ENCODE results near the gene NAP1L1.

The NAP1L1 gene, protein sequence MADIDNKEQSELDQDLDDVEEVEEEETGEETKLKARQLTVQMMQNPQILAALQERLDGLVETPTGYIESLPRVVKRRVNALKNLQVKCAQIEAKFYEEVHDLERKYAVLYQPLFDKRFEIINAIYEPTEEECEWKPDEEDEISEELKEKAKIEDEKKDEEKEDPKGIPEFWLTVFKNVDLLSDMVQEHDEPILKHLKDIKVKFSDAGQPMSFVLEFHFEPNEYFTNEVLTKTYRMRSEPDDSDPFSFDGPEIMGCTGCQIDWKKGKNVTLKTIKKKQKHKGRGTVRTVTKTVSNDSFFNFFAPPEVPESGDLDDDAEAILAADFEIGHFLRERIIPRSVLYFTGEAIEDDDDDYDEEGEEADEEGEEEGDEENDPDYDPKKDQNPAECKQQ

DNA sequence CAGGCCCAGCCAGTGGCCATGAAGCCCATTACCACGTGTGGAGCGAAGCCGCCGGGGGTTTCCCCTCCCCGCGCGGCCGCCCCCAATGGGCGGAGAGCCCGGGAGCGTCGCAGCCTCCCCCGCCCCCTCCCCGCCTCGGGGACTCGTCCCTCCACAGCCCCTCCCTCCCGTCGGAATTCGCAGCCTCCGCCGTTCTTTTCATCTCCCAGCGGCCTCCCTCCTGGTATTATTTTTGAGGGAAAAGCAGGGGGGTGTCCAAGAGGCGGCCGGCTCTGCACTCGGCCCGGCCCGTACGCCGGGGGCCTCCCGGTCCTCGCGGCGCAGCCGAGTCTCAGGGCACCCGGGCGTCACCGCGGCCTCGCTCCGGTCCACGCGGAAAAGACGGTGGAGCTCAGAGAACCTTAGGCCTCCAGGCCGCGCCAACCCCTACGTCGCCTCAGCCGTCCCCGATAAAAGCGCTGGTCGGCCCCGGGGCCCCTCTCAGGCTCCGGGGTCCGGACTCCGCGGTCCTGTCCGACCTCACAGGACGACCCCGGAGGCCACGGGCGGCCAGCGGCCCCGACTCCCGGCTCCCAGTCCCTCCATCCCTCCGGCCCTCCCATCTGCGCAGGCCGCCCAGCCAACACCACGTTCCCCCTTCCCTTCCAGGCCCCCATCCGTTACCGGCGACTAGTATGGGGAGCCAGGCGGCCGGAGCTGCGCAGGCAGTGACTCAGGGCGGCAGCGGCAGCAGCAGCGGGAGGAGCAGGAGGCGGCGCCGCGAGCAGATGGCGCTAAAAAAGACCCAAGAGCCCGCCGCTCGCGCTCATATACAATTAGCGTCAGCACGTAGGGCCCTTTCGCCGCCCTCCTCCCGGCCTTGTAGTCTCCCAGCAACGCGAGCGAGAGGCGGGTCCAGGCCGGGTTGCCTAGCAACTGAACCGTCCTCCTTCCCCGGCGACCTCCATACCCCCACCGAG, at the start of gene NAP1L1:
Gene NAP1L1 (minus strand): TSS at position 782 of the 959 bp plus-strand sequence. CDS start 10,466 bp downstream, outside the sequence.
- peak; percentile 83 for DNase-seq (ENCODE audit: low read depth, low spot score)

DNA sequence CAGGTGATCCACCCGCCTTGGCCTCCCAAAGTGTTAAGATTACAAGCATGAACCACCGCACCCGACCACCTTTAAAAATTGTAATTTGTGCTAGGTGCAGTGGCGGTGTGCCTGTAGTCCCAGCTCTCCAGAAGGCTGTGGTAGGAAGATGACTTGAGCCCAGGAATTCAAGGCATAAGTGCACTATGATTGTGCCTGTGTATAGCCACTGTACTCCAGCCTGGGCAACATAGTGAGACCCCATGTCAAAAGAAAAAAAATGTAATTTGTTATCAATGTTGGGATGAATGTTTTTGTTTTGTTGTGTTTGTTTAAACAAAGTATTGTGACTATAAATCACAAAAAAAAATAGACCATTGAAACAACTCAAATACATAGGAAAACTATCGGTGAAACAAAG, 43.1 kb upstream of the NAP1L1 start:
- DNase-seq (ENCODE audit: low read depth, low spot score), result no peak

DNA sequence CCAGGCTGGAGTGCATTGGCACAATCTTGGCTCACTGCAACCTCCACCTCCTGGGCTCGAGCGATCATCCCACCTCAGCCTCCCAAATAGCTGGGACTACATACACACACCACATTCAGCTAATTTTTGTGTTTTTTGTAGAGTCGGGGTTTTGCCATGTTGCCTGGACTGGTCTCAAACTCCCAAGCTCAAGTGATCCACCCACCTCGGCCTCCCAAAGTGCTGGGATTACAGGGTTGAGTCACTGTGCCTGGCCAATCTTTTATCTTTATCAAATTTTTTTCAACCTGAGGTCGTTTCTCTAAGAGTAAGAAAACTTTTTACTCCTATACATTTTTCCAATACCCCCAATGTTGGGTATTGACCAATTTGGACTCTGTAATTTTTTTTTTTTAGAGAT, 40.0 kb upstream of the NAP1L1 start:
- no peak for DNase-seq (ENCODE audit: low read depth, low spot score)

DNA sequence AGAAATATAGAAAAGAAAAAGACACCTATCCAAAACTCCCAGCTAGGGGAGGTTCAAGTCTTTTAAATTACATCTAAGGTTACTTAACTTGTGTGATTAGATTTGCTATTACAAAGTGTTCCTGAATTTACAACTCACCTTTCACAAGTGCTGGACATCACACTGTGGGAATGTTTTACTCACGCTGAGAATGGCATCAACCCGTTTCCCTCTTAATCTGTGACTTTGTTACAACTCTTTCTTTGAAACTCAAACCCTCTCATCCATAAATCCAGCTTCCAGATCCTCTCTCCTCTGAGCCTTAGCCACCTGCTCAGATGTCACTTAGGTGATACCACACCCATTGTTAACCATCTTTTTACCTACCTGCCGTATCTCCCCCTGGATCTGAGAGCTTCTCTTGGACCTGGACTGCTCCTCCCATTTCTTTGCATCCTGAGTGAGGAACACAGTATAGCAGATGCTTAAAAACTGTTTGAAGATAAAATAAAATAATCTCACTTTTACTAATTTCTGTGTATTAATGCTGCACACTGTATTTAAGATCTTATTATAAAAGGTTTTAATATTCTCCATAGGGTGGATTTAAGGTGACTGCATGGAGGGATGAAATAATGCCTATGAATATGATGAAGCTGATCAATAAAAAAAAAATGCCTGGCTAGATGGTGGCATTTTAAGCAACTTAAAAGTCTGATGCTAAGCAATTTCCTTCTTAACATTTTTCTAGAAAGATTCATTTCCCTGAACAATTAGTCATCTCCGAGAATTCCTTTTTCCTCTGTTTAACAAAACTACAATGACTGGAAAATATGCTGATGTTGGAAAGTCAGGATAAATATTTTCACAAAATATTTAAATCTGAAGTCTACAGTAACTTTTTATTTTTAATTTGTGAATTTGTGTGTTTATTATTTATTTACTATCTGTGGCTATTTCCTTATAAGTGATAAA, 39.1 kb upstream of the NAP1L1 start:
- no peak for DNase-seq (ENCODE audit: low read depth, low spot score)

DNA sequence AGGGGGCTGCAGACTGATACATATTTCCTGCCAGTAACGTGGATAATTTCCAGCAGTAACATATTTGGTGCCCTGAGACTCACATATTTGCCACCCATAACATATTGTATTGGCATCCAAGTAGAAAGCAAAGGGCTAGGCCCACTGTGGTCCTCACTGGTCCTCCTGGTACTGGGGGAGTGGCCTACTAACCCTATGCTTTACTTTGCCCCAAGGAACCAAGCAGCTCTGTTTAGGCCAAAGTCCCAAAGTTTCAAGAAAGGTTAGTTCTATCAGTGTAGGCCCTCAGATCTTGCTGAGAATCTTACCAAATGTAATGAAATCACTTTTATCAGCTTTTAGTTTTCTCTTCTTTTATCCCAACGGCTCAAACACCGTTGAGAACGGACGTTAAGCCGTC, 35.4 kb upstream of the NAP1L1 start:
- no peak for DNase-seq (ENCODE audit: low read depth, low spot score)

DNA sequence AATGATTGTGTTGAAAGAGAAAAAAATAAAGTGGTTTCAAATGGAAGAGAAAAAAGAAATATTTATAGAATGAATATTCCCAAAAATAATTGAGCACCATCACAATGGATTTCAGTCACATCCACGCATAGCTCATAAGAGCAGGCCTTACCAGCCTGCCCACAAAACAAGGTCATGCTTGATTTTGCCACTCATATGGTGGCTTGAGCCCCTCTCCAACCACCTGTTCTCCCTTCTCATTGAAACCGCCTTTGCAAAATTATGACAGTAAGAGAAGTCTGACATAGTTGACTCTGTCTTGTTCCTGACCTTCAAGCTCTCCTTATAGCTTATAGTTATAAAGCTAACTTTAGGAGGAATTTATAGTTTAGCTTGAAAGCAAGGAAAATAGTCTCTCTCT, 33.3 kb upstream of the NAP1L1 start:
- DNase-seq (ENCODE audit: low read depth, low spot score), result no peak

DNA sequence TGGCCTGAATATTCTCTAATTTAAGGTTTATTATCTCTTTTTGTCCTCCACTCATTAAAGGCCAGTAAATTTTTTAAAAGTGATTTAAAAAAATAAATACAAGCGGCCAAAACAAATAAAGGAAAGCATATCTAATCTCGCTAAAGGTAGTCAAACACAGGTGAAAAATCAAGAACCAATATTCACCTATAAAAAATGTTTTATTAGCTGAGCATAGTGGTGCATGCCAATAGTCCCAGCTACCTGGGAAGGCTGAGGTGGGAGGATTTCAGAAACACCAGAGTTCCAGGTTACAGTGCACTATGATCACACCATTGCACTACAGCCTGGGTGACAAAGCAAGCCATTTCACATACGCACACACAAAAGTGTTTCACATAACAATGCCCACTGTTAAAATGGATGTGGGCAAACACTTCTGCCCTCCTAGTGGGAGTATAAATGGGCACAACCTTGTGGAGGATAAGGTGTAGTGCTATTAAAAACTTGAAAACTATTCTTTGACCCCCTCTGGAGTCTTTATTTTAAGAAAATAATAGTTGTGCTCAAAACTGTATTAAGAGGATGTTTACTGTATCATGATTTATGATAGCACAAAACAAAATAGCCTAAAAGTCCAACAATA, 32.7 kb upstream of the NAP1L1 start:
- DNase-seq (ENCODE audit: low read depth, low spot score), result no peak

DNA sequence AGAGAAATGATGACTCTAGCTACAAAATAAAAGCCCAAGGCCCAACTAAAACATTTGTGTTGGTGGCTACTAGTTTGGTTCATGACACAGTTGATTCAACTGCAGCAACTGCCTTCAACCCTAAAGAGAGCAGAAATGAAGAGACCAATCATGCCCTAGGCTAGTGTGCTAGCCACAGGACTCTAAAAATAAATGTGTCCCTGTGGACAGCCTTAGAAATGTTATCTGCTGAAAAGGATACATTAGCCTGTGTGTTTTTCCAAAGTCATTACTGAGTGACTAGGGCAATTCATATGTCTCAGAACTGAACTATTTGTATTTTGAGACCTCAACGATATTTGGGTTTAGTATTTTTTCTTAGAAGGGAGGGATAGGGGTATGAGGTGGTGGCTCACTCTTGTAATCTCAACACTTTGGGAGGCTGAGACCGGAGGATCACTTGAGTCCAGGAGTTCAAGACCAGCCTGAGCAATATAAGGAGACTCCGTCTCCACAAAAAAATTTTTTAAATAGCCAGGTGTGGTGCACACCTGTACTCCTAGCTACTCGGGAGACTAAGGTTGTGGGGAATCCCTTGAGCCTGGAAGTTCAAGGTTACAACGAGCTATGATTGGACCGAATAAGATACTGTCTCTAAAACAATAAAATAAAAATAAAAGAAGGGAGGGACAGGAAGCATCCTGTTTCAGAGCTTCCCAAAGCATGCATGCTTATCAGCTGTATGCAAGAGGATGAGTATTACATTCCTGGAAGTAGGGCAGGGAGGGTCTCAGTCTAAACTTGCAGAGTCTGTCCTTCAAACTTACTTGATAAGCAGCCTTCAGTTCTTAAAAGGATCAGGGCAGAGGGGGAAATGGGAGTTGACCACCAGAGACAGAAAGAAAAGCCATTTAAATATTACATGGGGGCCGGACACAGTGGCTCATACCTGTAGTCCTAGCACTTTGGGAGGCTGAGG, 29.6 kb upstream of the NAP1L1 start:
- no peak for DNase-seq (ENCODE audit: low read depth, low spot score)

DNA sequence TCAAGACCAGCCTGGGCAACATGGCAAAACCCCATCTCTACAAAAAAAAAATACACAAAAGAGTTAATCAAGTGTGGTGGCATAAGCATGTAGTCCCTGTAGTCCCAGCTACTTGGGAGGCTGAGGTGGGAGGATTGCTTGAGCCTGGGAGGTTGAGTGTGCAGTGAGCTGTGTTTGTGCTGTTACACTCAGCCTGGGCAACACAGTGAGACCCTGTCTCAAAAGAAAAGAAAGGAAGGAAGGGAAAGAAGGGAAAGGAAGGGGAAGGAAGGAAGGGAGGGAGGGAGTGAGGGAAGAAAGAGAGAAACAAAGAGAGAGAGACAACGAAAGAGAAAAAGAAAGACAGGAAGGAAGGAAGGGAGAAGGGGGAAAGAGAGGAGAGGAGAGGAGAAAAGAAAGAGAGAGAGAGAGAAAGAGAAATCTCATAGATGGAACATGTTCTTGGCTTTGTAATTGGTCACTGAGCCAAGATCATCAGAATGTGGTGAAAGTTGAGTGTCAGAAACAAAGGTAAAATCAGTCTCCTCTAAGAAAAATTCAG, 26.8 kb upstream of the NAP1L1 start:
- no peak for DNase-seq (ENCODE audit: low read depth, low spot score)

DNA sequence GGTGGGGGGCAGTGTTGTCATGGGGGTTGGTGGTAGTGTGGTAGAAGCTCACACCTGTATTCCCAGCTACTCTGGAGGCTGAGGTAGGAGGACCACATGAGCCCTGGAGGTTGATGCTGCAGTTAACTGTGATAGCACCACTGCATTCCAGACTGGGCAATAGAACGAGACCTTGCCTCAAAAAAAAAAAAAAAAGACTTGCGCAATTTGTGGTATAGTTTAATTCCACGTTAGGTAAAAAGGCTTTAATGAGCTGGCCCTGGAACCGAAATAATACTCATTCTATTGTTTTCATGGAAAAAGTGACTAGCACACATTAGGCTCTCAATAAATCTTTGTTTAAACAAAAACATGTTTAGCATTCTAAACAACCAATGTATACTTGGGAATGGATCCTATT, 25.4 kb upstream of the NAP1L1 start:
- DNase-seq (ENCODE audit: low read depth, low spot score), result no peak

DNA sequence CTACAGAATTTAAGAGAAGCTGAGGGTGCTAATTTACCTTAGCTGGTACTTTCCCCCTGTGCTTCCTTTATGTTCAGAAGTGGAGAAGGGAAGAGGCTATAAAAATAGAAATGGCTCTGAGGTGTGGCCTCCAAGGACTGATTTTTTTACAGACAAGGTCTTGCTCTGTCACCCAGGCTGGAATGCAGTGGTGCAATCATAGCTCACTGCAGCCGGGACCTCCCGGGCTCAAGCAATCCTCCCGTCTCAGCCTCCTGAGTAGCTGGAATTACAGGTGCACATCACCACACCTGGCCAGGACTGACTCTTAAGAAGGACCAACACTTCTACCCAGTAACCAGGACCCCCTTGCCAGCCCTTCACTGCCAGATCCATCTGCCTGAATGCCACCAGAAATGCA, 23.9 kb upstream of the NAP1L1 start:
- no peak for DNase-seq (ENCODE audit: low read depth, low spot score)

DNA sequence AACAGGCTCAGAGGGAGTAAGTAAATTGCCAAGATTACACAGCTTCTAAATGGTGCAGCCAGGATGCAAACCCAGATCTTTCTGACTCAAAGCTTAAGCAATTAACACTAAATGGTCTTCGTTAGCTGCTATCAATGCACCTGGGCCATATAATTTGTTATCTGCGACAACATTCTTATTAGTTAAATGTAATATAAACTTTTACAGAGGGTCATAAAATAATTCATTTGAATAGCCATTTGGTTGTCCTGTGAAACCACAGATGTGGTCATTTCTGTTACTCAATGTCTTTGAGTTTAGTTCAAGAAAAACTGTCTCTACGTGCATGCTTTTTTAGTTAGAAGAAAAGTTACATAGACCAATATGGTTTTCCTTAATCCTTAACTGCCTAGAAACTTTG, 22.1 kb upstream of the NAP1L1 start:
- DNase-seq (ENCODE audit: low read depth, low spot score), result no peak

DNA sequence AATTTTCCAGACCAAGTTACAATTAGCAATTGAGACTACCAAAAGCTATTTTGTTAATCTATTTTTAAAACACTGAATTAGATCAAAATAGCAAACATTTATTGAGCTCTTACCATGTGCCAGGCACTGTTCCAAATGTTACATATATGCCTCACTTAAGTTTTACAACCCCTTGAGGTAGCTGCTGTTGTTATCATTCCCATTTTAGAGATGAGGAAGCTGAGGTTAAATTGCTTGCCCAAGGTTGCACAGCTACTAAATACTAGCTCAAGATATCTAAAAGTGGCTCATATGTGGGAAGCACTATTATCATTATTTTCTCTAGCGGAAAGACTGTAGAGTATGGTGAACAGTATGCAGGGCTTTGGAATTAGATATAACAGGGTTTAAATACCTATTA, 19.5 kb upstream of the NAP1L1 start:
- DNase-seq (ENCODE audit: low read depth, low spot score), result no peak

DNA sequence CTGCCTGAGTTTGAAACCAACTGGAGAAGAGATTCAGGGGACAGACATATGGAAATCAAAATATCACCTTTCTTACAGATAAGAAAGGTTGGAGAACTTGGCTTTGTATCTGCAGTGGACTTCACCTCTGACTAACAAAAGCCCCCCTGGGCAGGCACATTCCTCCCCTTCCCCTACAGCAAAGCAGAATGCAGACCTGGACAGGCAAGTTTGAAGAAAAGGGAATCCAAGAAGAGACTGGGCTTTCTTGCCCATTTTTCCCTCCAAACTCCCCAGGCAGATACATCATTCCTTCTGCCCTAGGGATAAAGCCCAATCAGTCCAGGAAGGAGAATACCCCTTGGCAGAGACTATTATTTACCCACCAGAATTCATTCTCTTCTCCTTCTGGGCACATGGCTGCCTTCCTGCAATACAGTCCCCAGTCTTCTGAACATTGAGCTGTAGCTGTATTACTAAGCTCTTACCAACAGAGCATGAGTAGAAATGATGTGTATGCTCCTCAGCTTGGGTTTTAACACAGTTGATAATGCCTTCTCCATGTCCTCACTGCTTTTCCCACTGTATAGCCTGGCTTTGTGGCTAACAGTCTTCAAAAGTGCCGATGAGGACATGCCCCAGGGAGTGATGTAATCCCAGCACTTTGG, 17.4 kb upstream of the NAP1L1 start:
- DNase-seq (ENCODE audit: low read depth, low spot score), result no peak

DNA sequence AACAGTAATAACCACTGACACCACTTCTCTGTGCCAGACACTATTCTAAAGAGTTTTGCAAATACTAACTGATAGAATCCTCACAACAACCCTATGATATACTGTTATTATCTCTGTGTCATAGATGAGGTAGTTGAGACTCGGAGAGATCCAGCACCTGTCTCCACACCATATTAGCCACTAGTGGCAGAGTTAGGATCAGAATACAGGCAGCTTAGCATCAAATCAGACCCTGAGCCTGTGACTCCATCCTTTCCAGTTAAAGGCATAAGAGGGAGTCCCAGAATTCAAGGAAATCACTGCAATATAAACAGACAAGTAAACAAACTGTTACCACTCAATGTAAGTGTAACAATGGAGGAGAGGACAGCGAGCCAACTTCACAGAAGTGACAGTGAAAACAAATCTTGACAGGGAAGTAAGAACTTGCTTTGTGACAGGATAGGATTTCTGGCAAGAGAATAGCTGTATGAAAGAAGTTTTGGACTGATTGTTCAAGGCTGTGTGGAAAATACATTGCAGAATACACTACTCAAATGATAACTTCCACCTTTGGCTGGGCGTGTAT, 11.7 kb upstream of the NAP1L1 start:
- no peak for DNase-seq (ENCODE audit: low read depth, low spot score)

DNA sequence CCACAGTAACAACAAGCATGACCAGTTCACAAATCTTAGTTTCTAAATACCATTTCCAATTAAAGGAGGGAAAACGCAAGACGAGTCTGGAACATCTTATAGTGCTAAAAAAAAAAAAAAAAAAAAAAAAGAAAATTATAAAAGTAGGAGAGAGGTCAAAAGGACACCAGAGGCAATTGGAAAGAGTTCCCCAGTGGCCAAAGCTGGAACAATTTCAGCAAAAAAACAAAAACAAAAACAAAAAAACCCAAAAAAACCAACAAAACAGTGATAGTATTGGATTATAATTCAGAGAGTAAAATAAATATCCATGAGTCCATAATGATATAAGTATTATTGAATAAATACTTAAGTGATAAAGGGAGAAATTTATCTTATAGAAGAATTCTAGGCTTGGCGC, 10.3 kb upstream of the NAP1L1 start:
- DNase-seq (ENCODE audit: low read depth, low spot score), result no peak

DNA sequence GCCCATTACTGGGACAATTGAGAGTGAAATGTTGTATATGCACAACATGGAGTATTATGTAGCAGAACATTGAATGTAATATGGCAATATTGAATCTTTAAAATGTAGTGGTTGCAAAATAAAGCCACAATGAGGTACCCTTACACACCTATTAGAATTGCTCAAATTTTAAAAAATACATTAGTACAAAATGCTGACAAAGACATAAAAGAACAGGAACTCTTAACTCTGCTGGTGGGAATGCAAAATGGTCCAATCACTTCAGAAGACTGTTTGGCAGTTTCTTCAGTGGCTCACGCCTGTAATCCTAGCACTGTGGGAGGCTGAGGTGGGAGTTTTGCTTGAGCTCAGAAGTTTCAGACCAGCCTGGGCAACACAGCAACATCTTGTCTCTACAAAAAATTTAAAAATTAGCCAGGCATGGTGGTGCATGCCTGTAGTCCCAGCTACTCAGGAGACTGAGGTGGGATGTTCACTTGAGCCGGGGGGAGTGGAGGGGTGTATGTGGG, 6.8 kb upstream of the NAP1L1 start:
- no peak for DNase-seq (ENCODE audit: low read depth, low spot score)

DNA sequence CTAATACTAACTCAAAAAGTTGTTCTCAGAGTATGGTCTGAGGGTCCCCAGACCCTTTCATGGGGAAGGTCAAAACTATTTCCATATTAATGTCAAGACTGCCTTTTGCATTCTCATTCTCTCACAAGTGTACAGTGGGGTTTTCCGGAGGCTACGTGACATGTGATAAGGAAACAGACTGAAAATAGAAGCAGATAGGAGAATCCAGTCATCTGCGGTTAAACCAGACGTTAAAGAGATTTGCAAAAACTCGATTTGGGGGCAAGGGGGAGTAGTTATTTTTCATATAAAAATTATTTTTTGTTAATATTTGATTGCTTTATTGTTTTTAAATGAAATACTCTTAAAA, 1.0 kb upstream of the NAP1L1 start:
- no peak for DNase-seq (ENCODE audit: low read depth, low spot score)

All from iPS DF 19.7 (cell line).